Vagina (tissue), 2 donors: ENCODE measurements around the gene HNF1B. TPM values are rescaled to one million over a fixed set of nuclear protein-coding genes. Genes with fewer than 3 reads are reported as not detected.

ENCODE experiments used
- DNase-seq, 2 donors: peaks; one replicate each; pipeline ENCODE4 v3.0.0-alpha.2; 2017; ENCODE audit errors: extremely low spot score in 2 of 2
- H3K27ac ChIP-seq: fragments of 200-600 bp; sonication (generic); one replicate; pipeline ENCODE4 v1.5.1; 2019
- H3K27me3 ChIP-seq: fragments of 200-600 bp; sonication (generic); one replicate; pipeline ENCODE4 v1.5.1; 2019
- H3K36me3 ChIP-seq, 2 donors: fragments of 200-600 bp; sonication (generic); one replicate each; pipeline ENCODE4 v1.5.1; 2017 to 2019
- H3K4me1 ChIP-seq: fragments of 200-600 bp; sonication (generic); one replicate; pipeline ENCODE4 v1.5.1; 2019
- H3K4me3 ChIP-seq, 2 donors: fragments of 200-600 bp; sonication (generic); 1 replicate in 1 of 2; 2 replicates in 1 of 2; pipeline ENCODE4 v1.5.1; 2016 to 2019
- H3K9me3 ChIP-seq: fragments of 200-600 bp; sonication (generic); one replicate; pipeline ENCODE4 v1.5.1; 2019
- POLR2A ChIP-seq, 2 donors: fragments of 450-650 bp; IDR thresholded peaks; one replicate each; pipeline ENCODE4 v1.6.1; 2017; ENCODE audit warnings: antibody characterized with exemption in 2 of 2, mild to moderate bottlenecking in 2 of 2, moderate library complexity in 2 of 2
- POLR2AphosphoS5 ChIP-seq, 2 donors: sonication (generic); formaldehyde crosslinking; IDR thresholded peaks; one replicate each; pipeline ENCODE4 v1.9.0; 2017; ENCODE audit warnings: antibody characterized with exemption in 2 of 2, mild to moderate bottlenecking in 2 of 2, low read depth in 1 of 2; ENCODE audit not compliant: insufficient read depth in 1 of 2
- intact Hi-C: fragments of 100-400 bp; cut with DNase I; formaldehyde crosslinking; loops from one replicate; pipeline ENCODE4 v1.15.1; 2023
- total RNA-seq: library from RNA; depleted of rRNA; stranded (reverse); fragments of >200 nt; gene quantifications from one replicate; pipeline ENCODE4 v1.2.3, GENCODE V29; 2016
- TF ChIP-seq, protein P1 (sequence below), 3 experiments: fragments of 450-650 bp in 2 of 3; fragments of 200-600 bp in 1 of 3; sonication (generic) in 1 of 3; IDR thresholded peaks; one replicate each; pipeline ENCODE4 v1.5.1; 2017 to 2019; ENCODE audit warnings: antibody characterized with exemption in 3 of 3, mild to moderate bottlenecking in 2 of 3, moderate library complexity in 2 of 3

Gene HNF1B
- total RNA-seq, 1 donor from 2014 or later = not detected

DNA sequence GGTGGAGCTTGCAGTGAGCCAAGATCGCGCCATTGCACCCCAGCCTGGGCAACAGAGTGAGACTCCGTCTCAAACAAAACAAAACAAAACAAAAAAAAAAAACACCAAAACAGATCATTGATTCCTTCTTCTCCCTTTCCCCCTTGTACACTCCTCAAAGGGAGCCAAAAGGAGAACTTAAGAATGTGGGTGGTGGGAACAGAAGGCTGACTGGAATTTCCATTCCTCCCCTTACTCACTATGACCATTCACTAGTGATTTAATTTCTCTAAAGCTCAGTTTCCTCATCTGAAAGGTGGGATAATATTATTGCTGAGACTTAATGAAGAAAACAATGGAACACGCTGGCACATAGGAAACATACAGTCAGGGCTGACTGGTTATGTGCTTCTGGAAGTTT lies 17.1 kb upstream of the HNF1B start:
- no peaks in the 10 kb centered on the region for H3K4me1 ChIP-seq
- no peaks in the 10 kb centered on the region for H3K36me3 ChIP-seq
- TF ChIP-seq POLR2AphosphoS5 (IDR thresholded peaks at IDR 0.05; ENCODE audit: insufficient read depth in 1 of 2, low read depth in 1 of 2) (no peak), POLR2A (IDR thresholded peaks at IDR 0.05) (no peak)
- TF ChIP-seq, protein P1, sequence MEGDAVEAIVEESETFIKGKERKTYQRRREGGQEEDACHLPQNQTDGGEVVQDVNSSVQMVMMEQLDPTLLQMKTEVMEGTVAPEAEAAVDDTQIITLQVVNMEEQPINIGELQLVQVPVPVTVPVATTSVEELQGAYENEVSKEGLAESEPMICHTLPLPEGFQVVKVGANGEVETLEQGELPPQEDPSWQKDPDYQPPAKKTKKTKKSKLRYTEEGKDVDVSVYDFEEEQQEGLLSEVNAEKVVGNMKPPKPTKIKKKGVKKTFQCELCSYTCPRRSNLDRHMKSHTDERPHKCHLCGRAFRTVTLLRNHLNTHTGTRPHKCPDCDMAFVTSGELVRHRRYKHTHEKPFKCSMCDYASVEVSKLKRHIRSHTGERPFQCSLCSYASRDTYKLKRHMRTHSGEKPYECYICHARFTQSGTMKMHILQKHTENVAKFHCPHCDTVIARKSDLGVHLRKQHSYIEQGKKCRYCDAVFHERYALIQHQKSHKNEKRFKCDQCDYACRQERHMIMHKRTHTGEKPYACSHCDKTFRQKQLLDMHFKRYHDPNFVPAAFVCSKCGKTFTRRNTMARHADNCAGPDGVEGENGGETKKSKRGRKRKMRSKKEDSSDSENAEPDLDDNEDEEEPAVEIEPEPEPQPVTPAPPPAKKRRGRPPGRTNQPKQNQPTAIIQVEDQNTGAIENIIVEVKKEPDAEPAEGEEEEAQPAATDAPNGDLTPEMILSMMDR (IDR thresholded peaks at IDR 0.05) = no peak
- H3K4me3 ChIP-seq = no peak overlapping the region
- no peak overlapping the region for H3K27ac ChIP-seq
- no peaks in the 10 kb centered on the region for H3K9me3 ChIP-seq
- H3K27me3 ChIP-seq = no peaks in the 10 kb centered on the region
- intact Hi-C loops = no loop called here
- no peak for DNase-seq

DNA sequence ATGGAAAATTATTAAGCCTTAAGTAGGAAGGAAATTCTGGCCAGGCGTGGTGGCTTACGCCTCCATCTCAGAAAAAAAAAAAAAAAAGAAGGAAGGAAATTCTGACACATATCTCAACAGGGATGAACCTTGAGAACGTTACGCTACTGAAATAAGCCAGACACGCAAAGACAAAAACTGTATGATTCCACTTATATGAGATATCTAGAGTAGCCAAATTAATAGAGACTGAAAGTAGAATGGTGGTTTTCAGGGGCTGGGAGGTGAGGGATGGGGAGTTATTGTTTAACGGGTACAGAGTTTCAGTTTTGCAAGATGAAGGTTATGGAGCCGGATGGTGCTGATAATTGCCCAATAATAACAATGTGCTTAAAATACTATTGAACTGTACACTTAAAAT lies 16.2 kb upstream of the HNF1B start:
- no peak for DNase-seq
- Histone ChIP-seq H3K36me3 (no peaks in the 10 kb centered on the region), H3K4me1 (no peaks in the 10 kb centered on the region), H3K4me3 (no peak overlapping the region), H3K27ac (no peak overlapping the region), H3K9me3 (no peaks in the 10 kb centered on the region), H3K27me3 (no peaks in the 10 kb centered on the region)
- intact Hi-C loops = no loop called here
- TF ChIP-seq POLR2AphosphoS5 (IDR thresholded peaks at IDR 0.05; ENCODE audit: insufficient read depth in 1 of 2, low read depth in 1 of 2) = no peak
- no peak for TF ChIP-seq POLR2A (IDR thresholded peaks at IDR 0.05)
- TF ChIP-seq, protein P1 (IDR thresholded peaks at IDR 0.05) = no peak

DNA sequence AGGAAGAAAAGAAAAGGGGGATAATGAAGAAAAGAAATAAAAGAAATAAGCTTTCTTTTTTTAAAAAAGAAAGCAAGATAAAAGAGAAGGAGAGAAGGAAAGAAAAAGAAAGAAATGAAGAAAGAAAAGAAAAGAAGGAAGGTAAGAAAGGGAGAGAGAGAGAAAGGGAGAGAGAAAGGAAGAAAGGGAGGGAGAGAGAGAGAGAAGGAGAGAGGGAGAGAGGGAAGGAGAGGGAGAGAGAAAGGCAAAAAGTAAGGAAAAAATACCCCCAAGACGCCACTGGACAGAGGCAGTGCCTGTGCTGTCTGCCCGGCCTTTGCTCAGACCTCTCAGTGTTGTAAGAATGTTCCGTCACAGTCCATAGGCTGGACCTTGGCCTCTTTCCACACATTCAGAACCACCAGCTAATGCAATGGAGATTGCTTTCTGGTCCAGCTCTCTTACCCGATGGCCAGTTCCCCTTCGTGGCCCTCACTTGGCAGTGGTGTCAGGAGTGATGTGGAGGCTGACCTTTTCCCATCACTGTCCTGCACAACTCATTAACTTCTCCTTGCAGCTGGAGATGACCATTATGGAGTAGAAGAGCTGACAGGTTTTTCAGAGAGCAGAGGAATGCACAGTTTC lies 14.3 kb upstream of the HNF1B start:
- intact Hi-C loops = no loop called here
- H3K36me3 ChIP-seq = no peaks in the 10 kb centered on the region
- H3K27ac ChIP-seq = no peak overlapping the region
- H3K4me3 ChIP-seq = no peak overlapping the region
- H3K9me3 ChIP-seq = no peaks in the 10 kb centered on the region
- H3K27me3 ChIP-seq = no peaks in the 10 kb centered on the region
- H3K4me1 ChIP-seq = no peaks in the 10 kb centered on the region
- DNase-seq = no peak
- TF ChIP-seq, protein P1 (IDR thresholded peaks at IDR 0.05) = no peak
- TF ChIP-seq POLR2A (IDR thresholded peaks at IDR 0.05) = no peak

DNA sequence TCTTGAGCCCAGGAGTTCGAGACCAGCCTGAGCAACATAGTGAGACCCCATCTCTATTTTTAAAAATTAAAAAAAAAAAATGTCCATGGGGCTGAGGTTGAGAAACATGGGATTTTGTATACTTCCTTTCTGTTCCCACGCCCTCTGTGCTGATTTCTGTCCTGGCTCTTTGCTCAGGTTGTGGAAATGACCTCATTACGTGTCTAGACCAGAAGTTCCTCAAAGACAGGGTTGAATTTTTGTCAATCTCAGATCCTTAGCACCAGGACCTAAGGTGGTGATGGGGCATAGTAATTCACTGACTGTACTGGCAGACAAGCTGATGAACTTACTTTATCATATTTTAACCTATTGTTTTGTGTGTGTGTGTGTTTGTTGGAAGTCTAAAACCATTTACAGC lies 11.2 kb upstream of the HNF1B start:
- H3K36me3 ChIP-seq = no peaks in the 10 kb centered on the region
- intact Hi-C loops = no loop called here
- TF ChIP-seq POLR2A (IDR thresholded peaks at IDR 0.05) (no peak), POLR2AphosphoS5 (IDR thresholded peaks at IDR 0.05; ENCODE audit: insufficient read depth in 1 of 2, low read depth in 1 of 2) (no peak)
- TF ChIP-seq, protein P1 (IDR thresholded peaks at IDR 0.05) = no peak
- no peaks in the 10 kb centered on the region for H3K9me3 ChIP-seq
- no peak overlapping the region for H3K4me3 ChIP-seq
- H3K27me3 ChIP-seq = no peaks in the 10 kb centered on the region
- DNase-seq = no peak
- no peaks in the 10 kb centered on the region for H3K4me1 ChIP-seq
- H3K27ac ChIP-seq = no peak overlapping the region

DNA sequence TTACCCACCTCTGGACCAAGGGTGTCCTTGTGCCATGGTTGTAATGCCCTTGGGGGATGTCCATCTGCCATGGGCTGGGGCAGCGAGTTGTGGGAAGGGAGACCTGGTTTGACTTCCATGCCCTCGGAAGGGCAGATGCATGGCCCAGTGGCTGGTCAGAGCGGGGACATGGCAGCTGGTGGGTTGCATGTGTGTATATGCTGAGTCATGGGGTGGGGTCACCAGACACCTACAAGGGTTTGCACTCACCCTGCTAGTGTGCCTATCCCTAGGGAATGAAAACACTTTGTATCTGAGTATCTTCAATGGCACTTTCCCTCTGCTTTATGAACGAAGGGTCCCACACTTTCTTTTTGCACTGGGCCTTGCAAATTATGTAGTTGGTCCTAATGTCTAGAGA lies 10.6 kb upstream of the HNF1B start:
- Histone ChIP-seq H3K9me3 (no peaks in the 10 kb centered on the region), H3K27me3 (no peaks in the 10 kb centered on the region), H3K4me3 (no peak overlapping the region), H3K36me3 (no peaks in the 10 kb centered on the region), H3K4me1 (no peaks in the 10 kb centered on the region), H3K27ac (no peak overlapping the region)
- no peak for DNase-seq
- TF ChIP-seq POLR2A (IDR thresholded peaks at IDR 0.05) (no peak), POLR2AphosphoS5 (IDR thresholded peaks at IDR 0.05; ENCODE audit: insufficient read depth in 1 of 2, low read depth in 1 of 2) (no peak)
- TF ChIP-seq, protein P1 (IDR thresholded peaks at IDR 0.05) = no peak
- intact Hi-C loops = no loop called here
